Mesodermal cell (in vitro differentiated cells): ENCODE measurements around the gene KLHL6.
"Not testable (repeated sequence)": the region's sequence is repeated elsewhere in the genome, so short reads cannot be mapped to it uniquely, and the experiment has no call there.

Source experiments
- H3K27ac ChIP-seq: 2 replicates; pipeline ENCODE4 v1.7.0; 2013; ENCODE audit warnings: mild to moderate bottlenecking, low read depth, low read length, moderate library complexity; ENCODE audit not compliant: severe bottlenecking
- H3K36me3 ChIP-seq: 2 replicates; pipeline ENCODE4 v1.7.1; 2013; ENCODE audit warnings: mild to moderate bottlenecking, low read length, moderate library complexity; ENCODE audit not compliant: control insufficient read depth, insufficient read depth
- H3K4me1 ChIP-seq: one replicate; pipeline ENCODE4 v1.7.1; 2013; ENCODE audit warnings: mild to moderate bottlenecking, low read length; ENCODE audit not compliant: insufficient read depth, control insufficient read depth, poor library complexity, severe bottlenecking
- H3K4me3 ChIP-seq: 2 replicates; pipeline ENCODE4 v1.7.0; 2013; ENCODE audit warnings: low read length, control low read depth, mild to moderate bottlenecking; ENCODE audit not compliant: insufficient read depth, poor library complexity, severe bottlenecking; ENCODE audit errors: extremely low read depth
- H3K9me3 ChIP-seq: 2 replicates; pipeline ENCODE4 v1.7.1; 2013; ENCODE audit warnings: mild to moderate bottlenecking, low read length, moderate library complexity; ENCODE audit not compliant: control insufficient read depth
- WGBS, 2 experiments: methylation state at CpG; one replicate each; pipeline ENCODE4 v1.1.5; 2013; ENCODE audit warnings: missing lambda C conversion rate in 2 of 2; ENCODE audit not compliant: insufficient coverage in 2 of 2; 5-methylcytosine and 5-hydroxymethylcytosine counted together

KLHL6 gene

DNA sequence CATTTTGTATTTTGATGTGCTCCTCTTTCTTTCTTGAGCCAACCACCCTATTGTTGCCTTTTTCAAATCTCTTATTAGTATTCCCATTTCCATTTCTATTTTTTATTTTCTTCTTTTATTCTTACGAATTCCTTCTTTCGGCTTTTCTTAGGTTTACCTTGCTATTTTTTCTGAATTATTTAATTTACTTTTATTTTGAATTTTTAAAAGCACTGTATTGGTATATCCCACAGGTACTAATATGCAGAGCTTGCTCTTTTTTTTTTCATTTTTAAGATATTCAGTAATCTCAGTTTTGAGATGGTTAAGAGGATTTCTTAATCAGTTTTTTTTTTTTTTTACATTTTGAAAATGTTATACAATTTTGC is 108.7 kb downstream of the KLHL6 start:
- WGBS, 2 experiments, result no CpG with 5 or more reads among the region's 2 CpGs
- Histone ChIP-seq H3K4me3 (peak overlapping the region; percentile 75), H3K4me1 (peaks cover 7% of the 10 kb centered on the region), H3K36me3 (peaks cover 7% of the 10 kb centered on the region), H3K27ac (peak overlapping the region; percentile 81), H3K9me3 (peaks cover 11% of the 10 kb centered on the region)

DNA sequence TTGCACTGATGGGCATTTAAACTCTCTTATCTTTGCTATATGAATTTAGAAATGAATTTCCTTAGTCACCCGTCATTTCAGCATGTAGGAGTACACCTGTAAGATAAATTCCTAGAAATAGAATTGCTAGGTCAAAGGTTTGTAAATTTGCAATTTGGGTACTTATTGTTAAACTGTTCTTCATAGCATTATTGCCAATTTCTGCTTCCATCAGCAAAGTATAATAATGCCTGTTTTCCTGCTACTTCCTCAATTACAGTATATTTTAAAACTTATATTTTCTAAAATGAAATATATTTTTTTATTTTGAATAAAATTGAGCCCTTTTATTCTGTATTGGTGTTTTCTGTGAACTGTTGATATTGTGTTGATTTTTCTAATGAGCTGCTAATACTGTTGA is 110.8 kb downstream of the KLHL6 start:
- WGBS, 2 experiments, result no CpG with 5 or more reads among the region's 1 CpG
- no peak overlapping the region for H3K4me3 ChIP-seq
- H3K36me3 ChIP-seq, result no peaks in the 10 kb centered on the region
- peaks cover 7% of the 10 kb centered on the region for H3K4me1 ChIP-seq
- peaks cover 11% of the 10 kb centered on the region for H3K9me3 ChIP-seq
- no peak overlapping the region for H3K27ac ChIP-seq

DNA sequence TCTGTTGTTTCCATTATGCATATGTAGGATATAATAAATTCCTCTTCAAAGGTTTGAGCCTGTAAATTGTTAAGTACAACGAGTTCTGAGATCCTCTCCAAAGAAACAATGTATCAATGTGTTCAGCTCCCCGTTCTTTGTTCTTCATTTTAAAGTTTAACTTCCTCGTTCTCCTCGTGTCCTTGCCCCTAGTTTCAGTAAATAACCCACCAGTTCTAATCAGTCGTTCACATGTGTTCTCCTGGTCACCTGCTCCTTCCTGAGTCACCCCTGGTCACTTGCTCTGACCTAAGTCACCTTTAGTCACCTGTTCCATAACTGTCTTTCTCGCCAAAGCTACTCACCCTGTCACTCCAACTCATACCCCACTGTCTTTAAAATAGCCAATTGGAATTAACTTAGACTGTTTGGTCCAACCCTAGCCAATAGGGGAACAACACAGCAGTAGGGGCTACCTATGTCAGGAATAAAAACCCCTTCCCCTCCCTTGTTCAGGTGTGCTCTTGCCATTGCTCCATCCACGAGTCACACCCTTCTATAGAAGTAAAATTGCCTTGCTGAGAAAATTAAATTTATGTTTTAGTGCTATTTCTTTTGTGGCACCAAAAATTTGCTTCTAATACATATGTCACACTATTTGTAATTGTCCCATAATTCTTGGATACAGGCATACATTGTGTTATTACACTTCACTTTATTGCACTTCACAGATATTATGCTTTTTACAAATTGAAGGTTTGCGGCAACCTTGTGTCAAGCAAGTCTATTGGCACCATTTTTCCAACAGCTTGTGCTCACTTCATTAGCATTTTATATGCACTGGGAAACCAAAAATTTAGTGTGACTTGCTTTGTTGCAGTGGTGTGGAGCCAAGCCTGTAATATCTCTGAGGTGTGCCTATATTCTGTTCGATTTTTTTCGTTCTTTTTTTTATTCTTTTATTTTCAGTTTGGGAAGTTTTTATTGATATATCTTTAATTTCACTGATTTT is 111.8 kb downstream of the KLHL6 start:
- H3K27ac ChIP-seq, result no peak overlapping the region
- H3K9me3 ChIP-seq, result peaks cover 11% of the 10 kb centered on the region
- no peaks in the 10 kb centered on the region for H3K4me1 ChIP-seq
- H3K36me3 ChIP-seq, result no peaks in the 10 kb centered on the region
- WGBS, 2 experiments, result 79 to 82% methylated on average over 5 to 6 of the region's 10 CpGs
- H3K4me3 ChIP-seq, result no peak overlapping the region

DNA sequence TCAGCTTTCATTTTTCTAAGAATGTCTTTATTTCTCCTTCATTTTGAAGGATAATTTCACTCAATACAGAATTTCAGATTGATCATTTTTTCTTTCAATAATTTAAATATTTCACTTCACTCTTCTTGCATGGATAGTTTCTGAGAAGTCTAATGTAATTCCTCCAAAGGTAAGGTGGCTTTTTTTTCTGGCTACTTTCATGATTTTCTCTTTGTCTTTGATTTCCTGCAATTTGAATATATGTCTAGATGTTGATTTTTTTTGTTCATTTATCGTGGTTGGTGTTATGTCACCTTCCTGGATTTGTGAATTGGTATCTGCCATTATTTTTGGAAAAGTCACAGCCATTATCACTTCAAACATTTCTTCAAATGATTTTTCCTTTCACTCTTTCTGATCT is 112.5 kb downstream of the KLHL6 start:
- no peak overlapping the region for H3K27ac ChIP-seq
- peaks cover 11% of the 10 kb centered on the region for H3K9me3 ChIP-seq
- no CpG with 5 or more reads among the region's 1 CpG for WGBS, 2 experiments
- H3K4me3 ChIP-seq, result no peak overlapping the region
- H3K36me3 ChIP-seq, result no peaks in the 10 kb centered on the region
- no peaks in the 10 kb centered on the region for H3K4me1 ChIP-seq

DNA sequence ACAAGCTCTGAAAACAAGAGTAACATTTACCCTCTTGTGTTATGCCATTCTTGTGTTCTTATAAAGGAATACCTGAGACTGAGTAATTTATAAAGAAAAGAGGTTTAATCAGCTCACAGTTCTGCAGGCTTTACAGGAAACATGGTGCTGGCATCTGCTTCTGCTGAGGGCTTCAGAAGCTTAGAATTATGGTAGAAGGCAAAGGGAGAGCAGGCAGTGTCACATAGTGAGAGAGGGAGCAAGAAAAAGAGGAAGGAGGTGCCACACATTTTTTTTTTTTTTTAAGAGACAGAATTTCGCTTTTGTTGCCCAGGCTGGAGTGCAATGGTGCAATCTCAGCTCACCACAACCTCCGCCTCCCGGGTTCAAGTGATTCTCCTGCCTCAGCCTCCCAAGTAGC is 115.0 kb downstream of the KLHL6 start:
- WGBS, 2 experiments, result no CpG with 5 or more reads among the region's 3 CpGs
- H3K4me3 ChIP-seq, H3K4me1 ChIP-seq, H3K27ac ChIP-seq, H3K36me3 ChIP-seq: not testable (repeated sequence)
- H3K9me3 ChIP-seq, result peaks cover 11% of the 10 kb centered on the region

DNA sequence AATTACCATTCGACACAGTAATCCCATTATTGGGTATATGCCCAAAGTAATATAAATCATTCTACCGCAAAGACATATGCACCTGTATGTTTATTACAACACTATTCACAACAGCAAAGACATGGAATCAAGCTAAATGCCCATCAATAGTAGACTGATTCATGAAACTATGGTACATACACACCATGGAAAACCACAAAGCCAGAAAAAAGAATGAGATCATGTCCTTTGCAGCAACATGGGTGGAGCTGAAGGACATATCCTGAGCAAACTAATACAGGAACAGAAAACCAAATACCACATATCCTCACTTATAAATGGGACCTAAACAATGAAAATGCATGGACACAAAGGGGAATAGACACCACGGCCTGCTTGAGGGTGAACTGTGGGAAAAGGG is 116.0 kb downstream of the KLHL6 start:
- peaks cover 12% of the 10 kb centered on the region for H3K4me1 ChIP-seq
- peaks cover 11% of the 10 kb centered on the region for H3K9me3 ChIP-seq
- H3K4me3 ChIP-seq, result no peak overlapping the region
- H3K27ac ChIP-seq, result no peak overlapping the region
- no peaks in the 10 kb centered on the region for H3K36me3 ChIP-seq
- 88% methylated on average over 2 of the region's 3 CpGs; no CpG with 5 or more reads in 1 of the 2 experiments for WGBS, 2 experiments

DNA sequence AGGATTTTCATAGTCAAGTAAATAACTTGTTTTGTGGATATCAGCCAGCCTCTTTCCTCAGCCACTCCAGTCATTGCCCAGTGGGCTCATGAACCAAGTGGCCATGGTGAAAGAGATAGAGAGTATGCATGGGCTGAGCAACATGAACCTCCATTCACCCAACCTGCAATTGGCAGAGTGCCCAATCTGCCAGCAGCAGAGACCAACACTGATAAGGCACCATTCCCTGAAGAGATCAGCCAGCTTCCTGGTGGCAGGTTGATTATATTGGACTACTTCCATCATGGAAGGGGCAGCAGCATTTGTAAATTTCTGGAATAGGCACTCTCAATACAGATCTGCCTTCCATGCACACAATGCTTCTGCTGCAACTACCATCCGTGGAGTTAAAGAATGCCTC is 116.8 kb downstream of the KLHL6 start:
- Histone ChIP-seq H3K9me3 (peaks cover 10% of the 10 kb centered on the region), H3K36me3 (no peaks in the 10 kb centered on the region), H3K4me1 (peaks cover 18% of the 10 kb centered on the region), H3K27ac (no peak overlapping the region), H3K4me3 (no peak overlapping the region)
- WGBS, 2 experiments, result 100% methylated on average over 1 of the region's 1 CpG

DNA sequence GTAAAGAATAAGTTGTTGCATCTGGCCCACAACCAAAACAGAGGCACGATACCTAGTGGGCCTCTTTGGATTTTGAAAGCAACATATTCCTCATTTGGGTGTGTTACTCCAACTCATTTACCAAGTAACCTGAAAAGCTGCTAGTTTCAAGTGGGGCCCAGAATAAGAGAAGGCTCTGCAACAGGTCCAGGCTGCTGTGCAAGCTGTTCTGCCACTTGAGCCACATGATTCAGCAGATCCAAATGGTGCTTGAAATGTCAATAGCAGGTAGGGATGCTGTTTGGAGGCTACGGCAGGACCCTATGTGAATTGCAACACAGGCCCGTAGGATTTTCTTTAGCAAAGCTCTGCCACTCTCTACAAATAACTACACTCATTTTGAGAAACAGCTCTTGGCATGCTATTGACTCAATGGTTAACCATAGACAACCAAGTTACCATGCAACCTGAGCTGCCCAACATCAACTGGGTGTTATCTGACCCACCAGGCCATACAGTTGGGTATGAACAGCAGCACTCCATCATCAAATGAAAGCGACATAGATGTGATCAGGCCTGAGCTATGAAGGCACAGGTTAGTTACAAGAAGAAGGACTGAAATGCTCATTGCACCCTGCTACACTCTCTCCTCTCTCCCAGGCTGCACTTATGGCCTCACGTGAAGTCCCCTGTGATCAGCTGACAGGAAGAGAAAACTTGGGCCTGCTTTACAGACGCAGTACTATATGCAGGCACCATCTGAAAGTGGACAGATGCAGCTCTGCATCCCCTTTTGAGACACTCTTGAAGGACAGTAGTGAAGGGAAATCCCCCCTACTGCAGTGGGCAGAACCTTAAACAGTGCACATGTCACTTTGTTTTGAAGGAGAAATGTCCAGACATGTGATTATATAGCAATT is 117.6 kb downstream of the KLHL6 start:
- WGBS, 2 experiments, result 90 to 95% methylated on average over 6 of the region's 6 CpGs
- Histone ChIP-seq H3K4me1 (peaks cover 18% of the 10 kb centered on the region), H3K4me3 (no peak overlapping the region), H3K27ac (no peak overlapping the region), H3K9me3 (peaks cover 2% of the 10 kb centered on the region), H3K36me3 (no peaks in the 10 kb centered on the region)
